HL-60 (cell line): ENCODE measurements around the gene IBA57.

Experiments
- DNase-seq, 2 experiments: peaks; one replicate each; pipeline ENCODE4 v3.0.0-alpha.2; 2010 to 2020; ENCODE audit warnings: low read depth in 1 of 2, low spot score in 1 of 2
- H3K27ac ChIP-seq: fragments of 250-450 bp; sonication (Bioruptor Pico); replicated peaks from 2 replicates; pipeline ENCODE4 v1.5.1; 2020; ENCODE audit warnings: mild to moderate bottlenecking, moderate library complexity
- H3K27me3 ChIP-seq: fragments of 250-450 bp; sonication (Bioruptor Pico); 2 replicates; pipeline ENCODE4 v1.5.1; 2021; ENCODE audit warnings: mild to moderate bottlenecking, moderate library complexity; ENCODE audit not compliant: insufficient read depth, poor library complexity, severe bottlenecking
- H3K4me3 ChIP-seq: replicated peaks from 2 replicates; pipeline ENCODE4 v1.5.1; 2011; ENCODE audit warnings: mild to moderate bottlenecking, control low read depth, low read length; ENCODE audit not compliant: insufficient read depth
- CTCF ChIP-seq: IDR thresholded peaks from one replicate; pipeline ENCODE4 v1.5.1; 2011; ENCODE audit warnings: low read length, control low read depth, inconsistent platforms; ENCODE audit not compliant: insufficient read depth
- GABPA ChIP-seq: IDR thresholded peaks from 2 replicates; pipeline ENCODE4 v1.6.1; 2012; ENCODE audit warnings: low read depth
- POLR2AphosphoS5 ChIP-seq: IDR thresholded peaks from 2 replicates; pipeline ENCODE4 v1.6.1; 2012; ENCODE audit warnings: low read depth
- REST ChIP-seq: IDR thresholded peaks from 2 replicates; pipeline ENCODE4 v1.6.1; 2012; ENCODE audit warnings: low read depth; ENCODE audit not compliant: insufficient replicate concordance
- SPI1 ChIP-seq: IDR thresholded peaks from 2 replicates; pipeline ENCODE4 v1.6.1; 2012; ENCODE audit warnings: low read depth, mild to moderate bottlenecking, borderline replicate concordance

Gene IBA57

GRCh38 chr1:228157729-228158126, 7.9 kb upstream of the IBA57 start:
- no peak overlapping the region for H3K27ac ChIP-seq
- no peak for DNase-seq
- no peak overlapping the region for H3K4me3 ChIP-seq
- H3K27me3 ChIP-seq: no peaks in the 10 kb centered on the region
- TF ChIP-seq POLR2AphosphoS5 (no peak), GABPA (no peak), SPI1 (no peak), REST (no peak), CTCF (no peak)

- no peak overlapping the region for H3K27ac ChIP-seq
- H3K27me3 ChIP-seq: no peaks in the 10 kb centered on the region
- TF ChIP-seq GABPA: no peak
- TF ChIP-seq POLR2AphosphoS5: no peak
- no peak for TF ChIP-seq SPI1
- DNase-seq: no peak
- H3K4me3 ChIP-seq: no peak overlapping the region
These were observed 7.2 kb upstream of the IBA57 start for GRCh38 chr1:228158151-228159007.

GRCh38 chr1:228159008-228159665, 6.5 kb upstream of the IBA57 start:
- H3K4me3 ChIP-seq: no peak overlapping the region
- TF ChIP-seq POLR2AphosphoS5 (no peak), SPI1 (no peak), GABPA (no peak), REST (no peak), CTCF (no peak)
- DNase-seq: no peak
- no peak overlapping the region for H3K27ac ChIP-seq
- H3K27me3 ChIP-seq: no peaks in the 10 kb centered on the region

GRCh38 chr1:228160201-228160761, 5.3 kb upstream of the IBA57 start:
- no peaks in the 10 kb centered on the region for H3K27me3 ChIP-seq
- no peak overlapping the region for H3K27ac ChIP-seq
- TF ChIP-seq REST (no peak), SPI1 (no peak), POLR2AphosphoS5 (no peak), GABPA (no peak), CTCF (no peak)
- H3K4me3 ChIP-seq: no peak overlapping the region
- no peak for DNase-seq
